Gastrocnemius medialis (tissue), 4 donors: Measurements from ENCODE around the gene IL2RG. TPM values are rescaled to one million over a fixed set of nuclear protein-coding genes. Genes with fewer than 3 reads are reported as not detected.

ENCODE experiments used
- ATAC-seq, 2 donors: fragments of 150-250 bp; one replicate each; pipeline ENCODE4 v1.9.1; 2016
- DNase-seq, 2 donors: peaks; one replicate each; pipeline ENCODE4 v3.0.0-alpha.2; 2019
- H3K27ac ChIP-seq, 4 donors: fragments of 200-600 bp; sonication (generic); 1 replicate in 1 of 4; 2 replicates in 3 of 4; pipeline ENCODE4 v1.5.1; 2016 to 2018; ENCODE audit warnings: mild to moderate bottlenecking in 2 of 4, moderate library complexity in 1 of 4
- H3K27me3 ChIP-seq, 3 donors: fragments of 200-600 bp; sonication (generic) in 2 of 3; 1 replicate in 1 of 3; 2 replicates in 2 of 3; pipeline versions ENCODE4 v1.5.1 to v1.6.0; 2016 to 2019; ENCODE audit warnings: mild to moderate bottlenecking in 1 of 3, moderate library complexity in 1 of 3
- H3K36me3 ChIP-seq, 2 donors: fragments of 200-600 bp; sonication (generic) in 1 of 2; one replicate each; pipeline ENCODE4 v1.5.1; 2017 to 2018
- H3K4me1 ChIP-seq, 2 donors: fragments of 200-600 bp; sonication (generic) in 1 of 2; one replicate each; pipeline ENCODE4 v1.5.1; 2016 to 2017; ENCODE audit warnings: mild to moderate bottlenecking in 2 of 2
- H3K4me3 ChIP-seq, 4 donors: fragments of 200-600 bp; sonication (generic) in 3 of 4; 1 replicate in 1 of 4; 2 replicates in 3 of 4; pipeline ENCODE4 v1.5.1; 2016 to 2019; ENCODE audit warnings: mild to moderate bottlenecking in 2 of 4
- H3K9me3 ChIP-seq, 3 donors: fragments of 200-600 bp; sonication (generic) in 2 of 3; 1 replicate in 1 of 3; 2 replicates in 2 of 3; pipeline ENCODE4 v1.5.1; 2016 to 2019
- POLR2A ChIP-seq, 2 donors: fragments of 450-650 bp; IDR thresholded peaks; one replicate each; pipeline ENCODE4 v1.6.1; 2017; ENCODE audit warnings: antibody characterized with exemption in 2 of 2, mild to moderate bottlenecking in 2 of 2, moderate library complexity in 2 of 2
- in situ Hi-C, 4 donors: fragments of 200-750 bp; cut with MboI; loops; one replicate each; pipeline versions ENCODE4 v1.15.0 to v1.8.0; 2017; ENCODE audit warnings: low sequenced_read_pairs in 4 of 4
- intact Hi-C: fragments of 100-400 bp; cut with DNase I; formaldehyde crosslinking; loops from one replicate; pipeline ENCODE4 v1.15.1; 2023; ENCODE audit warnings: low total_unique reads
- total RNA-seq, 4 donors: library from RNA; depleted of rRNA; stranded (reverse); fragments of >200 nt; gene quantifications; one replicate each; pipeline versions ENCODE4 v1.1.0 to v1.2.3, GENCODE V29; 2016
- TF ChIP-seq, protein P1 (sequence below), 5 experiments: fragments of 450-650 bp in 3 of 5; fragments of 200-600 bp in 2 of 5; sonication (generic) in 2 of 5; IDR thresholded peaks in 4 of 5; conservative IDR thresholded peaks in 1 of 5; 1 replicate in 4 of 5; 2 replicates in 1 of 5; pipeline ENCODE4 v1.5.1; 2016 to 2019; ENCODE audit warnings: antibody characterized with exemption in 5 of 5, mild to moderate bottlenecking in 3 of 5, moderate library complexity in 3 of 5

Gene IL2RG
- total RNA-seq, 4 donors from 2014 or later = 0.78 to 3.6 (median 1.3) TPM; not detected in 1

GRCh38 chrX:71095555-71095980 lies 15.8 kb downstream of the IL2RG start, which contains the start of gene FOXO4:
FOXO4 (plus strand) TSS chrX:71095851; CDS start chrX:71096529, 678 bp downstream.
- peak; percentile 85 to 86 for DNase-seq
- intact Hi-C loops (loop anchor here (1.0 to 2.0 kb wide), 2 partner anchors 27 to 83 kb away; partner anchors contain the start of gene SNX12), in situ Hi-C loops (no loop called here)
- H3K36me3 ChIP-seq = no peaks in the 10 kb centered on the region
- peak; percentile 95 to 96 for ATAC-seq
- H3K9me3 ChIP-seq = no peaks in the 10 kb centered on the region
- TF ChIP-seq, protein P1, sequence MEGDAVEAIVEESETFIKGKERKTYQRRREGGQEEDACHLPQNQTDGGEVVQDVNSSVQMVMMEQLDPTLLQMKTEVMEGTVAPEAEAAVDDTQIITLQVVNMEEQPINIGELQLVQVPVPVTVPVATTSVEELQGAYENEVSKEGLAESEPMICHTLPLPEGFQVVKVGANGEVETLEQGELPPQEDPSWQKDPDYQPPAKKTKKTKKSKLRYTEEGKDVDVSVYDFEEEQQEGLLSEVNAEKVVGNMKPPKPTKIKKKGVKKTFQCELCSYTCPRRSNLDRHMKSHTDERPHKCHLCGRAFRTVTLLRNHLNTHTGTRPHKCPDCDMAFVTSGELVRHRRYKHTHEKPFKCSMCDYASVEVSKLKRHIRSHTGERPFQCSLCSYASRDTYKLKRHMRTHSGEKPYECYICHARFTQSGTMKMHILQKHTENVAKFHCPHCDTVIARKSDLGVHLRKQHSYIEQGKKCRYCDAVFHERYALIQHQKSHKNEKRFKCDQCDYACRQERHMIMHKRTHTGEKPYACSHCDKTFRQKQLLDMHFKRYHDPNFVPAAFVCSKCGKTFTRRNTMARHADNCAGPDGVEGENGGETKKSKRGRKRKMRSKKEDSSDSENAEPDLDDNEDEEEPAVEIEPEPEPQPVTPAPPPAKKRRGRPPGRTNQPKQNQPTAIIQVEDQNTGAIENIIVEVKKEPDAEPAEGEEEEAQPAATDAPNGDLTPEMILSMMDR (IDR thresholded peaks at IDR 0.05 in 4 of 5, conservative IDR thresholded peaks at IDR 0.05 in 1 of 5) = no peak
- TF ChIP-seq POLR2A (IDR thresholded peaks at IDR 0.05) = peak; percentile 11 to 38
- H3K4me1 ChIP-seq = peaks cover 9% of the 10 kb centered on the region in 2 donors
- H3K4me3 ChIP-seq = peak within 1 kb of the TSS; percentile 62 to 71 (median 66)
- peak within 1 kb of the TSS; percentile 74 to 87 (median 84) for H3K27ac ChIP-seq
- H3K27me3 ChIP-seq = no peaks in the 10 kb centered on the region

GRCh38 chrX:71095033-71095432 lies 16.3 kb downstream of the IL2RG start:
- Histone ChIP-seq H3K27ac (peak overlapping the region; percentile 74 to 87 (median 84)), H3K27me3 (no peaks in the 10 kb centered on the region), H3K9me3 (no peaks in the 10 kb centered on the region), H3K4me1 (peaks cover 9% of the 10 kb centered on the region in 2 donors), H3K36me3 (no peaks in the 10 kb centered on the region), H3K4me3 (peak overlapping the region; percentile 62 to 71 (median 66))
- ATAC-seq = peak in 1 of 2 donors; percentile 17
- in situ Hi-C loops (no loop called here), intact Hi-C loops (loop anchor here (1.0 to 2.0 kb wide), 2 partner anchors 27 to 84 kb away; partner anchors contain the start of gene SNX12)
- DNase-seq = no peak
- TF ChIP-seq POLR2A (IDR thresholded peaks at IDR 0.05) = no peak
- TF ChIP-seq, protein P1 (IDR thresholded peaks at IDR 0.05 in 4 of 5, conservative IDR thresholded peaks at IDR 0.05 in 1 of 5) = no peak

DNA sequence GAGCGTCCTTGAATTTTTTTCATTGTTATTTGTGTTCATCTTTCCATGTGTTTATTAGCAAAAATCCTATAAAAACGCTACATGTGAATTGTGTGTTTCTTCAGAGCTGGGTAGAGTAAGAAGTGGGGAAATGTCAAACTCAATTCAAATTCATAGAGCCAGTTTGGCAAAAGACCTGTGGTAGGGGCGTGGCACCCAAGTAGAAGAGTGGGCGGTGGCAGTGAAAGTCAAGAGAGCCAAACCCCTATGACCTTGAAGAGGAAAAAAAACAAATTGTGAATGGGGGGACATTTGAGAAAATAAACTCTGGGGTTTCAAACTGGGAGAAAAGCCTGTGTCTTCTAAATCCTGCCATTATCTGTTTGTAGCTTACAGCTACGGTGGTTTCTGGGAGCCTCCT lies 20.1 kb downstream of the IL2RG start:
- no peak for ATAC-seq
- Histone ChIP-seq H3K9me3 (no peaks in the 10 kb centered on the region), H3K27ac (no peak overlapping the region), H3K36me3 (no peaks in the 10 kb centered on the region), H3K27me3 (no peaks in the 10 kb centered on the region), H3K4me1 (no peaks in the 10 kb centered on the region), H3K4me3 (no peak overlapping the region)
- in situ Hi-C loops (no loop called here), intact Hi-C loops (no loop called here)
- TF ChIP-seq POLR2A (IDR thresholded peaks at IDR 0.05) = no peak
- TF ChIP-seq, protein P1 (IDR thresholded peaks at IDR 0.05 in 4 of 5, conservative IDR thresholded peaks at IDR 0.05 in 1 of 5) = no peak
- no peak for DNase-seq

- Histone ChIP-seq H3K27me3 (no peaks in the 10 kb centered on the region), H3K27ac (no peak overlapping the region), H3K36me3 (no peaks in the 10 kb centered on the region), H3K4me1 (no peaks in the 10 kb centered on the region), H3K4me3 (no peak overlapping the region), H3K9me3 (no peaks in the 10 kb centered on the region)
- no peak for ATAC-seq
- no peak for TF ChIP-seq POLR2A (IDR thresholded peaks at IDR 0.05)
- TF ChIP-seq, protein P1 (IDR thresholded peaks at IDR 0.05 in 4 of 5, conservative IDR thresholded peaks at IDR 0.05 in 1 of 5) = no peak
- intact Hi-C loops = no loop called here
- in situ Hi-C loops = no loop called here
- no peak for DNase-seq
These were observed 25.5 kb downstream of the IL2RG start for GRCh38 chrX:71085900-71086299.

- H3K36me3 ChIP-seq = no peaks in the 10 kb centered on the region
- no peak for TF ChIP-seq POLR2A (IDR thresholded peaks at IDR 0.05)
- TF ChIP-seq, protein P1 (IDR thresholded peaks at IDR 0.05 in 4 of 5, conservative IDR thresholded peaks at IDR 0.05 in 1 of 5) = no peak
- H3K4me1 ChIP-seq = no peaks in the 10 kb centered on the region
- no peak overlapping the region for H3K27ac ChIP-seq
- no peaks in the 10 kb centered on the region for H3K9me3 ChIP-seq
- no peak for DNase-seq
- H3K4me3 ChIP-seq = no peak overlapping the region
- H3K27me3 ChIP-seq = no peaks in the 10 kb centered on the region
- intact Hi-C loops = no loop called here
- ATAC-seq = no peak
- in situ Hi-C loops = no loop called here
These were observed 28.6 kb downstream of the IL2RG start for GRCh38 chrX:71082822-71083221.
